ENCODE data around the gene STAP1.

DNA sequence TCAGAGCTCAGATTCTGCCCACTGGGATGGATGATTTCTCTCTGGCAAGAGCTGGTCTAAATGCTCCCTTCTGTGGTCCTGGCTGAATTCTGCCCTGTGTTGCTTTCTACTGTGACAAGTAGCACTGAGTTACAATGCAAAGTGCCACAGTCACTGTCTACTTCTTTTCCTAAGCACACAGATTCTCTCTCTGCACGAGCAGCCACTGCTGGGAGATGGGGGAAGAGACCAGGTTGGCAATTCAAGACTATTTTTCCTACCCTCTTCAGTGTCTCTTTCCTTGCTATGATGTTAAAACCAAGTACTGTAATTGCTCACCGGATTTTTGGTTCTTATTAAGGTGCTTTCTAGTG is 45.5 kb downstream of the STAP1 start:
- TF ChIP-seq, protein P1, sequence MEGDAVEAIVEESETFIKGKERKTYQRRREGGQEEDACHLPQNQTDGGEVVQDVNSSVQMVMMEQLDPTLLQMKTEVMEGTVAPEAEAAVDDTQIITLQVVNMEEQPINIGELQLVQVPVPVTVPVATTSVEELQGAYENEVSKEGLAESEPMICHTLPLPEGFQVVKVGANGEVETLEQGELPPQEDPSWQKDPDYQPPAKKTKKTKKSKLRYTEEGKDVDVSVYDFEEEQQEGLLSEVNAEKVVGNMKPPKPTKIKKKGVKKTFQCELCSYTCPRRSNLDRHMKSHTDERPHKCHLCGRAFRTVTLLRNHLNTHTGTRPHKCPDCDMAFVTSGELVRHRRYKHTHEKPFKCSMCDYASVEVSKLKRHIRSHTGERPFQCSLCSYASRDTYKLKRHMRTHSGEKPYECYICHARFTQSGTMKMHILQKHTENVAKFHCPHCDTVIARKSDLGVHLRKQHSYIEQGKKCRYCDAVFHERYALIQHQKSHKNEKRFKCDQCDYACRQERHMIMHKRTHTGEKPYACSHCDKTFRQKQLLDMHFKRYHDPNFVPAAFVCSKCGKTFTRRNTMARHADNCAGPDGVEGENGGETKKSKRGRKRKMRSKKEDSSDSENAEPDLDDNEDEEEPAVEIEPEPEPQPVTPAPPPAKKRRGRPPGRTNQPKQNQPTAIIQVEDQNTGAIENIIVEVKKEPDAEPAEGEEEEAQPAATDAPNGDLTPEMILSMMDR (IDR thresholded peaks at IDR 0.05) = no peak
- no peak for TF ChIP-seq POLR2A (IDR thresholded peaks at IDR 0.05)
